SK-N-SH (cell line): ENCODE data around the gene CTSS. TPM values are rescaled to one million over a fixed set of nuclear protein-coding genes. Genes with fewer than 3 reads are reported as not detected.

ENCODE experiments used
- CTCF ChIA-PET: fragments of 300-600, 350-600 bp; formaldehyde crosslinking; extraction: SDS; loops from one replicate; lab custom pipeline; 2021; lab: Yijun Ruan, JAX
- POLR2A ChIA-PET: fragments of 350-600 bp; sonication (Branson Sonifier 250); formaldehyde crosslinking; extraction: SDS; loops from one replicate; lab custom pipeline; 2020; ENCODE audit warnings: antibody characterized with exemption, inconsistent platforms; lab: Yijun Ruan, JAX
- DNase-seq: peaks from one replicate; pipeline ENCODE4 v3.0.0; 2012
- H2AFZ ChIP-seq: fragments of 200-600 bp; sonication (generic); 2 replicates; pipeline ENCODE4 v1.8.1; 2016; ENCODE audit warnings: antibody characterized with exemption, mild to moderate bottlenecking, low read depth
- H3F3A ChIP-seq: fragments of 200-600 bp; sonication (generic); replicated peaks from 2 replicates; pipeline ENCODE3; 2016; ENCODE audit warnings: antibody characterized with exemption, mild to moderate bottlenecking; ENCODE audit not compliant: insufficient read depth
- H3K27ac ChIP-seq, 2 experiments: fragments of 200-500 bp in 1 of 2; fragments of 200-600 bp in 1 of 2; sonication (Bioruptor generic) in 1 of 2; sonication (generic), shearing (Covaris generic) in 1 of 2; 2 replicates each; pipeline versions ENCODE4 v1.5.1 to v1.6.1; 2014 to 2016; ENCODE audit warnings: low read depth in 2 of 2, inconsistent platforms in 1 of 2, low read length in 1 of 2, mild to moderate bottlenecking in 1 of 2, mixed read lengths in 1 of 2
- H3K27me3 ChIP-seq: fragments of 200-600 bp; sonication (generic), shearing (Covaris generic); 2 replicates; pipeline ENCODE4 v1.6.1; 2016; ENCODE audit warnings: mixed run types; ENCODE audit not compliant: insufficient read depth
- H3K36me3 ChIP-seq, 2 experiments: fragments of 200-500 bp in 1 of 2; fragments of 200-600 bp in 1 of 2; sonication (Bioruptor generic) in 1 of 2; sonication (generic) in 1 of 2; replicated peaks in 1 of 2; 2 replicates each; pipeline versions ENCODE3 to v1.5.1; 2014 to 2016; ENCODE audit warnings: low read length in 1 of 2, mild to moderate bottlenecking in 1 of 2; ENCODE audit not compliant: insufficient read depth in 2 of 2, control insufficient read depth in 1 of 2
- H3K4me1 ChIP-seq, 2 experiments: fragments of 200-500 bp in 1 of 2; fragments of 200-600 bp in 1 of 2; sonication (Bioruptor generic) in 1 of 2; sonication (generic), shearing (Covaris generic) in 1 of 2; 2 replicates each; pipeline versions ENCODE4 v1.5.1 to v1.6.1; 2014 to 2016; ENCODE audit warnings: low read depth in 1 of 2, low read length in 1 of 2, mixed run types in 1 of 2; ENCODE audit not compliant: insufficient read depth in 2 of 2, control insufficient read depth in 1 of 2
- H3K4me2 ChIP-seq: fragments of 200-600 bp; sonication (generic), shearing (Covaris generic); 2 replicates; pipeline ENCODE4 v1.6.1; 2017; ENCODE audit warnings: mixed run types
- H3K4me3 ChIP-seq, 2 experiments: fragments of 200-500 bp in 1 of 2; fragments of 200-600 bp in 1 of 2; sonication (Bioruptor generic) in 1 of 2; sonication (generic), shearing (Covaris generic) in 1 of 2; 2 replicates each; pipeline versions ENCODE4 v1.5.1 to v1.8.1; 2014 to 2016; ENCODE audit warnings: low read depth in 2 of 2, inconsistent platforms in 1 of 2, low read length in 1 of 2, mild to moderate bottlenecking in 1 of 2, mixed read lengths in 1 of 2, moderate library complexity in 1 of 2
- H3K79me2 ChIP-seq: fragments of 200-600 bp; sonication (generic); 2 replicates; pipeline ENCODE4 v1.8.1; 2017; ENCODE audit warnings: mild to moderate bottlenecking; ENCODE audit not compliant: insufficient read depth
- H3K9ac ChIP-seq: fragments of 200-600 bp; sonication (generic); 2 replicates; pipeline ENCODE4 v1.6.1; 2017; ENCODE audit warnings: mixed run types
- H3K9me2 ChIP-seq: fragments of 200-600 bp; sonication (generic); 2 replicates; pipeline ENCODE4 v1.6.1; 2017; ENCODE audit warnings: mixed run types
- H3K9me3 ChIP-seq: fragments of 200-600 bp; sonication (generic); 2 replicates; pipeline ENCODE4 v1.6.1; 2017; ENCODE audit warnings: mixed run types, mild to moderate bottlenecking, moderate library complexity
- H4K20me1 ChIP-seq: fragments of 200-600 bp; sonication (generic); 2 replicates; pipeline ENCODE4 v1.6.1; 2017; ENCODE audit warnings: mild to moderate bottlenecking, mixed run types; ENCODE audit not compliant: insufficient read depth
- CHD2 ChIP-seq: fragments of 150-350 bp; IDR thresholded peaks from 2 replicates; pipeline ENCODE4 v1.6.1; 2018; ENCODE audit warnings: low read length; ENCODE audit not compliant: partially characterized antibody
- ELF1 ChIP-seq: IDR thresholded peaks from 2 replicates; pipeline ENCODE4 v1.4.0; 2012
- EP300 ChIP-seq, 2 experiments: IDR thresholded peaks; 2 replicates each; pipeline versions ENCODE4 v1.4.0 to v1.6.1; 2012; ENCODE audit warnings: borderline replicate concordance in 1 of 2, low read depth in 1 of 2, low read length in 1 of 2
- FOXM1 ChIP-seq: IDR thresholded peaks from 2 replicates; pipeline ENCODE4 v1.4.0; 2012; ENCODE audit warnings: low read depth, mild to moderate bottlenecking
- IRF3 ChIP-seq: fragments of 150-350 bp; IDR thresholded peaks from 2 replicates; pipeline ENCODE4 v1.6.1; 2016; ENCODE audit warnings: mild to moderate bottlenecking, low read depth, low read length
- JUND ChIP-seq: IDR thresholded peaks from 2 replicates; pipeline ENCODE4 v1.4.0; 2012
- MXI1 ChIP-seq: IDR thresholded peaks from 2 replicates; pipeline ENCODE4 v1.6.1; 2012; ENCODE audit warnings: mild to moderate bottlenecking, low read depth, low read length, improper control_type of control experiment
- NRF1 ChIP-seq: IDR thresholded peaks from 2 replicates; pipeline ENCODE4 v1.6.1; 2012; ENCODE audit warnings: low read depth, mild to moderate bottlenecking, low read length
- RAD21 ChIP-seq: IDR thresholded peaks from 2 replicates; pipeline ENCODE4 v1.6.1; 2012; ENCODE audit warnings: mild to moderate bottlenecking, low read length
- RCOR1 ChIP-seq: fragments of 150-350 bp; IDR thresholded peaks from 2 replicates; pipeline ENCODE4 v1.6.1; 2017; ENCODE audit warnings: antibody characterized with exemption, low read length
- SIN3A ChIP-seq: IDR thresholded peaks from 2 replicates; pipeline ENCODE4 v1.6.1; 2012; ENCODE audit warnings: low read depth, mild to moderate bottlenecking, low read length, moderate library complexity, borderline replicate concordance
- TAF1 ChIP-seq: IDR thresholded peaks from 2 replicates; pipeline ENCODE4 v1.6.1; 2012; ENCODE audit warnings: low read depth, mild to moderate bottlenecking, low read length, moderate library complexity, borderline replicate concordance
- TCF12 ChIP-seq: IDR thresholded peaks from 2 replicates; pipeline ENCODE4 v1.4.0; 2012
- TEAD4 ChIP-seq: IDR thresholded peaks from 2 replicates; pipeline ENCODE4 v1.4.0; 2012; ENCODE audit warnings: mild to moderate bottlenecking, borderline replicate concordance; ENCODE audit not compliant: insufficient read depth
- USF2 ChIP-seq: fragments of 150-350 bp; IDR thresholded peaks from 2 replicates; pipeline ENCODE4 v1.6.1; 2017; ENCODE audit warnings: antibody characterized with exemption, low read length, low read depth, borderline replicate concordance
- WGBS: methylation state at CpG from one replicate; pipeline ENCODE4 v1.1.6; 2017; ENCODE audit warnings: low lambda C conversion rate; 5-methylcytosine and 5-hydroxymethylcytosine counted together
- polyA plus RNA-seq, 3 experiments: library from polyadenylated mRNA; depleted of rRNA; stranded (reverse); fragments of >200 nt; gene quantifications; 2 replicates each; pipeline ENCODE4 v1.2.3, GENCODE V29; 2012
- small RNA-seq, 7 experiments: library from RNA; depleted of rRNA; stranded (forward); fragments of <200 nt; gene quantifications; one replicate each; pipeline ENCODE3, GENCODE V24; 2012

Gene CTSS
- polyA plus RNA-seq, 1 of the 3 experiments (the other 2 are of a cell fraction), result 1.4 TPM

- peaks cover 15 to 36% of the 10 kb centered on the region in 2 experiments for H3K36me3 ChIP-seq
- no peak for TF ChIP-seq IRF3
- TF ChIP-seq USF2, result no peak
- no peak for TF ChIP-seq CHD2
- TF ChIP-seq TAF1, result no peak
- no peak for TF ChIP-seq TCF12
- no peak for TF ChIP-seq NRF1
- H3K27me3 ChIP-seq, result no peaks in the 10 kb centered on the region
- H3K4me2 ChIP-seq, result no peak overlapping the region
- no peak overlapping the region for H3K4me3 ChIP-seq
- H3K79me2 ChIP-seq, result no peaks in the 10 kb centered on the region
- no peaks in the 10 kb centered on the region for H3F3A ChIP-seq
- ChIA-PET POLR2A (interaction anchor here (0.6 kb wide), 1 partner anchor 21 kb away, joined by 3 read pairs; no protein-coding TSS in a partner anchor), CTCF (interaction anchor here (1.1 kb wide), 1 partner anchor 126 kb away, joined by 4 read pairs; no protein-coding TSS in a partner anchor)
- WGBS, result 94% methylated on average over 3 of the region's 3 CpGs
- H3K9ac ChIP-seq, result no peak overlapping the region
- H2AFZ ChIP-seq, result no peak overlapping the region
- no peak overlapping the region for H3K27ac ChIP-seq
- no peaks in the 10 kb centered on the region for H3K4me1 ChIP-seq
- H3K9me2 ChIP-seq, result no peaks in the 10 kb centered on the region
- DNase-seq, result no peak
- no peaks in the 10 kb centered on the region for H4K20me1 ChIP-seq
- no peaks in the 10 kb centered on the region for H3K9me3 ChIP-seq
Measured at GRCh38 chr1:150686275-150686674, 79.3 kb downstream of the CTSS start.

- ChIA-PET CTCF (interaction anchor here (1.2 to 2.0 kb wide), 2 partner anchors 13 to 129 kb away, joined by 3 to 5 read pairs; partner anchors contain the start of gene GOLPH3L), POLR2A (no interaction called here)
Measured at GRCh38 chr1:150683914-150684313, 81.7 kb downstream of the CTSS start.

More at GRCh38 chr1:150683914-150684313, 81.7 kb downstream of the CTSS start:
- H3K27ac ChIP-seq, result no peak overlapping the region
- H4K20me1 ChIP-seq, result no peaks in the 10 kb centered on the region
- WGBS, result 100% methylated on average over 1 of the region's 1 CpG
- no peak overlapping the region for H3K4me3 ChIP-seq
- no peak for DNase-seq
- peaks cover 11 to 36% of the 10 kb centered on the region in 2 experiments for H3K36me3 ChIP-seq
- no peak overlapping the region for H2AFZ ChIP-seq
- no peaks in the 10 kb centered on the region for H3K27me3 ChIP-seq
- H3K4me2 ChIP-seq, result no peak overlapping the region
- TF ChIP-seq MXI1 (no peak), RAD21 (no peak), EP300 (IDR thresholded peaks at IDR 0.05; ENCODE audit: borderline replicate concordance in 1 of 2, low read depth in 1 of 2, low read length in 1 of 2) (no peak), RCOR1 (no peak), USF2 (no peak), FOXM1 (no peak), TEAD4 (no peak), JUND (no peak), ELF1 (no peak), SIN3A (no peak)
- H3K9me2 ChIP-seq, result no peaks in the 10 kb centered on the region
- no peaks in the 10 kb centered on the region for H3K9me3 ChIP-seq
- no peaks in the 10 kb centered on the region for H3K4me1 ChIP-seq
- H3F3A ChIP-seq, result peaks cover 5% of the 10 kb centered on the region
- H3K9ac ChIP-seq, result no peak overlapping the region
- no peaks in the 10 kb centered on the region for H3K79me2 ChIP-seq

Small RNAs within 50 kb of the gene (small RNA-seq; reads per million reads assigned to genes)
- gene RNU6-1042P, result 0 reads per million in 7 experiments
- 0 reads per million in 7 experiments for gene RNU6-1309P

Other genes starting within 250 kb of the CTSS start
- gene ADAMTSL4, start 216.4 kb downstream of the CTSS start, polyA plus RNA-seq (2012; rRNA removed), result 2.4 and 3.4 TPM in 2 replicates
- gene MCL1, start 186.2 kb downstream of the CTSS start, polyA plus RNA-seq (2012; rRNA removed), result 110 and 131 TPM in 2 replicates
- gene ENSA, start 136.2 kb downstream of the CTSS start, polyA plus RNA-seq (2012; rRNA removed), result 47.4 and 56.3 TPM in 2 replicates
- gene GOLPH3L, start 68.6 kb downstream of the CTSS start, polyA plus RNA-seq (2012; rRNA removed), result 7.8 and 8.1 TPM in 2 replicates
- not detected in 2 replicates for gene HORMAD1, start 44.9 kb downstream of the CTSS start, polyA plus RNA-seq (2012; rRNA removed)
- gene CTSK, start 42.5 kb upstream of the CTSS start, polyA plus RNA-seq (2012; rRNA removed), result 6.3 and 7.9 TPM in 2 replicates
- gene ARNT, start 110.8 kb upstream of the CTSS start, polyA plus RNA-seq (2012; rRNA removed), result 10.9 and 13.7 TPM in 2 replicates
- gene CTXND2, start 121.4 kb upstream of the CTSS start, polyA plus RNA-seq (2012; rRNA removed), result not detected in 2 replicates
- 29.9 and 43.0 TPM in 2 replicates for gene SETDB1, start 160.6 kb upstream of the CTSS start, polyA plus RNA-seq (2012; rRNA removed)
- gene CERS2, start 209.1 kb upstream of the CTSS start, polyA plus RNA-seq (2012; rRNA removed), result 150 and 225 TPM in 2 replicates
- 0.07 and 0.21 TPM in 2 replicates for gene ANXA9, start 216.5 kb upstream of the CTSS start, polyA plus RNA-seq (2012; rRNA removed)
- gene MINDY1, start 241.1 kb upstream of the CTSS start, polyA plus RNA-seq (2012; rRNA removed), result 6.0 and 6.7 TPM in 2 replicates
- 7.3 and 8.2 TPM in 2 replicates for gene PRUNE1, start 242.7 kb upstream of the CTSS start, polyA plus RNA-seq (2012; rRNA removed)